DND-41 (cell line): Measurements from ENCODE around the gene AASDHPPT.

Experiments used
- ATAC-seq: fragments of 200-7000 bp; cut with Tn5 transposase; 3 replicates; pipeline ENCODE4 v1.9.1; 2021; ENCODE audit warnings: low read depth; ENCODE audit not compliant: insufficient read depth
- DNase-seq: peaks from one replicate; pipeline ENCODE4 v3.0.0-alpha.2; 2020
- H2AFZ ChIP-seq: 2 replicates; pipeline ENCODE4 v1.6.0; 2012; ENCODE audit warnings: low read depth, low read length
- H3K27ac ChIP-seq: 2 replicates; pipeline ENCODE4 v1.5.1; 2012; ENCODE audit warnings: low read length, inconsistent platforms
- H3K27me3 ChIP-seq: fragments of 200-600 bp; sonication (generic); 2 replicates; pipeline ENCODE4 v1.6.0; 2012; ENCODE audit warnings: low read length, mild to moderate bottlenecking, inconsistent platforms; ENCODE audit not compliant: insufficient read depth, poor library complexity
- H3K36me3 ChIP-seq: 2 replicates; pipeline ENCODE4 v1.5.1; 2012; ENCODE audit warnings: low read length, inconsistent platforms; ENCODE audit not compliant: insufficient read depth
- H3K4me1 ChIP-seq: 2 replicates; pipeline ENCODE4 v1.5.1; 2012; ENCODE audit warnings: mild to moderate bottlenecking, low read length; ENCODE audit not compliant: insufficient read depth
- H3K4me2 ChIP-seq: 2 replicates; pipeline ENCODE4 v1.6.0; 2012; ENCODE audit warnings: mild to moderate bottlenecking, moderate library complexity, low read length, inconsistent platforms; ENCODE audit not compliant: insufficient read depth
- H3K4me3 ChIP-seq, 2 experiments: fragments of 200-600 bp in 1 of 2; shearing (Covaris generic) in 1 of 2; 2 replicates each; pipeline ENCODE4 v1.5.1; 2012 to 2016; ENCODE audit warnings: inconsistent platforms in 2 of 2, low read length in 2 of 2, mild to moderate bottlenecking in 2 of 2, low read depth in 1 of 2, moderate library complexity in 1 of 2
- H3K79me2 ChIP-seq: 2 replicates; pipeline ENCODE4 v1.6.0; 2012; ENCODE audit warnings: low read length, inconsistent platforms; ENCODE audit not compliant: insufficient read depth
- H3K9ac ChIP-seq: 2 replicates; pipeline ENCODE4 v1.6.0; 2012; ENCODE audit warnings: low read depth, mild to moderate bottlenecking, inconsistent platforms, low read length, moderate library complexity
- H3K9me3 ChIP-seq: 2 replicates; pipeline ENCODE4 v1.5.1; 2012; ENCODE audit warnings: low read length, moderate library complexity, mild to moderate bottlenecking, inconsistent platforms; ENCODE audit not compliant: insufficient read depth, severe bottlenecking
- H4K20me1 ChIP-seq: 2 replicates; pipeline ENCODE4 v1.6.0; 2012; ENCODE audit warnings: low read length; ENCODE audit not compliant: insufficient read depth
- CTCF ChIP-seq: IDR thresholded peaks from 2 replicates; pipeline ENCODE4 v1.5.1; 2012; ENCODE audit warnings: borderline replicate concordance, low read length, moderate library complexity, mild to moderate bottlenecking; ENCODE audit not compliant: poor library complexity, severe bottlenecking; ENCODE audit errors: extremely low read depth
- EZH2 ChIP-seq: IDR thresholded peaks from 3 replicates; pipeline ENCODE4 v1.6.1; 2012; ENCODE audit warnings: borderline replicate concordance, low read depth, mild to moderate bottlenecking, moderate library complexity, low read length, inconsistent platforms; ENCODE audit not compliant: severe bottlenecking

AASDHPPT gene

GRCh38 chr11:106061249-106061784 lies 16.1 kb upstream of the AASDHPPT start:
- Histone ChIP-seq H3K36me3 (no peaks in the 10 kb centered on the region), H3K4me2 (no peak overlapping the region), H3K4me1 (no peaks in the 10 kb centered on the region), H3K79me2 (no peaks in the 10 kb centered on the region), H3K4me3 (no peak overlapping the region), H3K27me3 (no peaks in the 10 kb centered on the region), H4K20me1 (no peaks in the 10 kb centered on the region), H3K9me3 (no peaks in the 10 kb centered on the region), H2AFZ (no peak overlapping the region), H3K27ac (no peak overlapping the region), H3K9ac (no peak overlapping the region)
- DNase-seq (no peak), ATAC-seq (no peak)
- TF ChIP-seq CTCF (no peak), EZH2 (no peak)

- no peaks in the 10 kb centered on the region for H3K9me3 ChIP-seq
- no peak for TF ChIP-seq EZH2
- TF ChIP-seq CTCF, result no peak
- ATAC-seq, result no peak
- no peak overlapping the region for H3K4me2 ChIP-seq
- no peaks in the 10 kb centered on the region for H3K36me3 ChIP-seq
- no peak overlapping the region for H3K27ac ChIP-seq
- H3K27me3 ChIP-seq, result no peaks in the 10 kb centered on the region
- no peaks in the 10 kb centered on the region for H3K79me2 ChIP-seq
- H3K9ac ChIP-seq, result no peak overlapping the region
- H4K20me1 ChIP-seq, result no peaks in the 10 kb centered on the region
- DNase-seq, result no peak
- no peaks in the 10 kb centered on the region for H3K4me1 ChIP-seq
- H3K4me3 ChIP-seq, result no peak overlapping the region
- no peak overlapping the region for H2AFZ ChIP-seq
Measured at GRCh38 chr11:106061954-106062949, 15.2 kb upstream of the AASDHPPT start.

GRCh38 chr11:106063009-106063408 lies 14.5 kb upstream of the AASDHPPT start:
- H2AFZ ChIP-seq, result no peak overlapping the region
- H3K36me3 ChIP-seq, result no peaks in the 10 kb centered on the region
- no peaks in the 10 kb centered on the region for H3K9me3 ChIP-seq
- no peak overlapping the region for H3K4me2 ChIP-seq
- no peak overlapping the region for H3K27ac ChIP-seq
- ATAC-seq, result no peak
- no peak overlapping the region for H3K4me3 ChIP-seq
- no peaks in the 10 kb centered on the region for H3K79me2 ChIP-seq
- H3K4me1 ChIP-seq, result no peaks in the 10 kb centered on the region
- H3K27me3 ChIP-seq, result no peaks in the 10 kb centered on the region
- H3K9ac ChIP-seq, result no peak overlapping the region
- TF ChIP-seq EZH2 (no peak), CTCF (no peak)
- DNase-seq, result no peak
- H4K20me1 ChIP-seq, result no peaks in the 10 kb centered on the region
